Measurements from ENCODE around the gene IL6ST.
"Not testable (repeated sequence)": the region's sequence is repeated elsewhere in the genome, so short reads cannot be mapped to it uniquely, and the experiment has no call there.

IL6ST gene

GRCh38 chr5:56004874-56005273, 10.1 kb upstream of the IL6ST start:
- DNase-seq (ENCODE audit: low spot score): no peak

GRCh38 chr5:56003679-56004078, 8.9 kb upstream of the IL6ST start:
- no peak for DNase-seq (ENCODE audit: low spot score)

DNA sequence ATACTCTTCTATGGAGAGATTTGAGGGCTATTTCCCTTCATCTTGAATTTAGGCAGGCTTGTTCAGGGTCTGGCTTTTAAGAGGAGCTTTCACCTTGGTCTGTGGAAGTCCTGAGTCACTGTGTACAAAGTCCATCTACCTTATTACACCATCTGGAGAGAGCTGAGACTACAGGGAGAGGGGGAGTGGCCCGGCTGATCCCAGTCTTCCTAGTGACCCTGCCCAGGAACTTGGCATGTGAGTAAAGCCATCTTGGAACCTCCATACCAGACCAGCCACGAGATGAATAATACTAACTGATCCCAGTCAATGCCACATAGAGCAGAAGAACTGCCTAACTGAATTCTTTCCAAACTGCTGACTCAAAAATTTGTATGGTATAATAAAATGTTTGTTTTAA, 8.4 kb upstream of the IL6ST start:
- no peak for DNase-seq (ENCODE audit: low spot score)

DNA sequence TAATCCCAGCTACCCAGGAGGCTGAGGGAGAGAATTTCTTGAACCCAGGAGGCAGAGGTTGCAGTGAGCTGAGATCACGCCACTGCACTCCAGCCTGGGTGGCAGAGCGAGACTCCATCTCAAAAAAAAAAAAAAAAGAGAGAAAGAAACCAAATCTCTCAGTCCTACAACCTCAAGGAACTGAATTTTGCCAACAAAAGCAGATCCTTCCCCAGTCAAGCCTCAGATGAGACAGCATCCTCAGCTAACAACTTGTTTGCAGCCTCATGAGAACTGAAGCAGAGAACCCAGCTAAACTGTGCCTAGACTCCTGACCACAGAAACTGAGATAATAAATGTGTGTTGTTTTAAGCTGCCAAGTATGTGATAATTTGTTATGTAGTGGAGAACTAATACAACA, 7.5 kb upstream of the IL6ST start:
- no peak for DNase-seq (ENCODE audit: low spot score)

DNA sequence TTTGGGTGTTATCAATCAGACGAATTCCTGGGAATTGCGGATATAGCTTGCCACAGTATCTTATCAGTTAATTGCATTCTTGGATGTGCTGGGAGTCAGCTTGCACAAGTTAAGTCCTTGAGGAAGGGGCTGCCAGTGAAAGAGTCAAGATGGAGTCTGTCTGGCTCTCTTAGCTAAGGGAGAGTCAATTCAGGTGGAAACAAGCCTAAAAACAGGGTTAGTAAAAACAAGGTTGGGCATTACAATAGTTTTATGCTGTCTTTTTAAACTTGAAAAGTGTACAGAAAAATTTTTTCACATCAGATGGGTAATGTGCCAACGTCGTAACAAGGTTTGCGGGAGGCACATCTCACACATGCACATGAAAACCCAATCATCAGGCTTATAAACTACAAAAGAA, 5.5 kb upstream of the IL6ST start:
- not testable (repeated sequence) for DNase-seq (ENCODE audit: low spot score)

- no peak for DNase-seq (ENCODE audit: low spot score)
Measured at GRCh38 chr5:55998966-55999365, 4.2 kb upstream of the IL6ST start.

DNA sequence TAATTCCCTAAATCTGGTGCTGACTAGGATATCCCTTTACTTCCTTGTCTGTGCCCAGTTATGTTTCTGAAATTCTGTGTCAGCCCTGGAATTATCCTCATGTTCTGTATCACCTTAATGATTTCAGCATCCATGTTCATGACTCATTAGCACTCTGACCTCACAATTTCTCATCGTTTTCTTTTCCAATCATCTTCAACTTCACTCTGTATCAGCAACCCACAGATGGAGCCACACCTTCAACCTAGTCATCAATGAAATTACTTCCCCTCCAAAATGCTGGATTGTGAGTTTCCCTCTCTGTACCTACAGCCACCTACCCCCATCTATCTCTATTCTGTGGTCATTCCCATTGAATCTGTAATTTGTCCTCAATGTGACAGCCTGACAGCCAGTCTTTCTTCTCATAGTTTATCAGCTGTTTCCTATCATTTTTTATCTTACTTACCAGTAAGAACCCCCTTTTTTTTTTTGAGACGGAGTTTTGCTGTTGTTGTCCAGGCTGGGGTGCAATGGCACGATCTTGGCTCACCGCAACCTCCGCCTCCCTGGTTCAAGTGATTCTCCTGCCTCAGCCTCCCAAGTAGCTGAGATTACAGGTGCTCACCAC, 3.1 kb upstream of the IL6ST start:
- DNase-seq (ENCODE audit: low spot score): no peak

DNA sequence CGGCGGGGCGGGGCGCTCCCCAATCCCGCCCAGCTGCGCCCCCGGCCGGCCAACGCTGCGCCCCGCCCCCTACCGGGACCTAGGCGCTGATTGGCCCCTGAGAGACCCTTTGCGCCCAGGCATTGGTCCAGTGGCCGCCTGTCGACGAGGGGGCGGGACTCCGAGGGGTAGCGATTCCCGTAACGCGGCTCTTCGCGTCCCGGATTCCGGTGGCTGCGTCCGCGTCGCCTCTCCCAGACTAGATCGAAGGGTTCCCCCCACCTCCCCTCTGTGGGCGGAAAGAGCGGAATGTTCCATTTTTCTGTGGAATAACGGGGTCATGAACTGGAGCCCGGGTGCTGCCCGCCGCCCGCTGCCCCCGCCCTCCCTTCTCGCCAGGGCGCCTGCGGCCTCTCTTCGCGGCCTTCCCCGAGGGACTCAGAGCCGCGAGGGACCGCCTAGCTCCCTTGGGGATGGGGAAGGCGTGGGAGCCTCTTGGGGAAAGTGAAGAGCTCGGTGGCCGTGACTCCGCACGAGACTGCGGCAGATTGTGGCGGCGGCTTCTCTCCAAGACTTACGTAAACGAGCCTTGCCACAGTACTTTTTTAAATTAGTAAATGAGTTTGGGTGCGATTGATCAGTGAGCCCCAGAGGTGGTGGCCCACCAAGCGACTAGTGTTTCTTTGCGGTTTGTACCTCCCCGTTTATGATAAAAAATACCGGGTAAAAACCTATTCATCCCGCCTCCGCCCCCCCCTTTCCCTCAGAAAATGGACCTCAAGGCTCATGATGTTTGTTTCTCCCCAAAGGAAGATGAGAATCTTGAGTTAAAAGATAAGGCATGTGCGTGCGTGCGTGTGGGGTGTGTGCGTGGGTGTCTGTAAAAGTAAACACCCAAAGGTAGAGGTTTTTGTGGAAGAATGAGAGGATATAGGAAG, 493 bp upstream of the IL6ST start:
- peak; percentile 96 for DNase-seq (ENCODE audit: low spot score)

- DNase-seq (ENCODE audit: low spot score): no peak
Measured at GRCh38 chr5:55993731-55994494, 850 bp downstream of the IL6ST start.

- no peak for DNase-seq (ENCODE audit: low spot score)
Measured at GRCh38 chr5:55993013-55993412, 1.8 kb downstream of the IL6ST start.

DNA sequence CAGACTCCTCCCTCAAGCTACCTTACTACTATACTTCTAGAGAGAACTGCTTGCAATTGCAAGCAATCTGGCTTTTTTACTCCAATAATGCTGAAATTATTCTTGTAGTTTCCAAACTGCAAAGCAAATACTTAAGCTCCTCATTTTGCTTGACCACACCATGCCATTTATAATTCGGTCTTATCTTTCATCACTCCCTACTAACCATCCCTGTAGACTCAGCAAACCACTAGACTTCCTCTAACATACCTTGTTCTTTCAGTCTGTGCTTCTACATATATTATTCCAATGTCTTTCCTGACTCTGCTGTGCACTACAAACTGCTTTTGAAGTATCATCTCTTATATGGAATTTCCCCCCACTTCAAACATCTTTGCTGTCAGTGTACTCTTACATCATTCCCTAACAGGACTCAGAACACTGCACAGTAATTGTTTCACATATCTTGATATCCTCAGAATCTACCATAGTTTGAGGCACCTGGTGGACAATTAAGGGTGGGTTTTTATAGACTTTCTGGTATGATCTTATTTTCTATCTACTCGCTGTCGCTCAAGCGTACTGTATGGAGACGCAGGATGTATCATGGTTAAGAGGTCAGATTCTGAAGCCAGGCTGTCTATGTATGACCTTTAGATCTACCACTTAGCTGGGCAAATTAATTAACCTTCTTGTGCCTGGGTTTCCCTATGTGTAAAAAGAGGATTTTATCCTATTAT, 2.8 kb downstream of the IL6ST start:
- no peak for DNase-seq (ENCODE audit: low spot score)

GRCh38 chr5:55990895-55991294, 3.9 kb downstream of the IL6ST start:
- not testable (repeated sequence) for DNase-seq (ENCODE audit: low spot score)

- DNase-seq (ENCODE audit: low spot score): no peak
Measured at GRCh38 chr5:55989860-55990259, 4.9 kb downstream of the IL6ST start.

DNA sequence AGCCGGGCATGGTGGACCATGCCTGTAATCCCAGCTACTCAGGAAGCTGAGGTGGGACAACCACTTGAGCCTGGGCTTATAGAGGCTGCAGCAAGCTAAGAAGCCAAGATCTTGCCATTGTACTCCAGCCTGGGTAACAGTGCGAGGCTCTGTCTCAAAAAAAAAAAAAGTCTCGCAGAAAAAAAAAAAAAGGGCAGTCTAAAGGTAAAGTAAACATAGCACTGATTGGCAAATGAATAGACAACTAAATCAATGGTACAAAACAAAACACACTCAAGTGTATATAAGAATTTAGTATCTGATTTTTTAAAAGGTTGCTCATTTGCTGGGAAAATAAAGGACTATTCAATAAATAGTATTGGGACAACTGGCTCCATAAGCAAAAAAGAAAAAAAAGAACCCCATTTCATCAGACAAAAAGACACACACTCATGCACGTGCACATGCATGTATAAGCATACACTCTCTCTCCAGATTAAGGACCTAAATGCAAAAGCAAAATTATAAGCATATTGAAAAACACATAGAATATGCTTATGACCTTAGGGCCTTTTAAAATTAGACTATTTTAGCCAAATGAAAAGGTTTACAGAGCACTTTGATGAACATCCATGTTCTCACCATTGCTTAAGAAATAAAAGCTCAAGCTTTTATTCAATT, 5.7 kb downstream of the IL6ST start:
- no peak for DNase-seq (ENCODE audit: low spot score)

DNA sequence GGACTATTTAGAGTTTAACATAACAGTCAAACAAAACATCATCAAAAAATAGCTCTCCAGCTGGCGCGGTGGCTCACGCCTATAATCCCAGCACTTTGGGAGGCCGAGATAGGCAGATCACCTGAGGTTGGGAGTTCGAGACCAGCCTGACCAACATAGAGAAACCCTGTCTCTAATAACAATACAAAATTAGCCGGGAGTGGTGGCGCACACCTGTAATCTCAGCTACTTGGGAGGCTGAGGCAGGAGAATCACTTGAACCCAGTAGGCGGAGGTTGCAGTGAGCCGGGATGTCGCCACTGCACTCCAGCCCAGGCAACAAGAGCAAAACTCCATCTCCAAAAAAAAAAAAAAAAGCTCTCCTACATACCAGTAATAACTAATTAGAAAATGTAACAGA, 6.3 kb downstream of the IL6ST start:
- DNase-seq (ENCODE audit: low spot score): not testable (repeated sequence)

DNA sequence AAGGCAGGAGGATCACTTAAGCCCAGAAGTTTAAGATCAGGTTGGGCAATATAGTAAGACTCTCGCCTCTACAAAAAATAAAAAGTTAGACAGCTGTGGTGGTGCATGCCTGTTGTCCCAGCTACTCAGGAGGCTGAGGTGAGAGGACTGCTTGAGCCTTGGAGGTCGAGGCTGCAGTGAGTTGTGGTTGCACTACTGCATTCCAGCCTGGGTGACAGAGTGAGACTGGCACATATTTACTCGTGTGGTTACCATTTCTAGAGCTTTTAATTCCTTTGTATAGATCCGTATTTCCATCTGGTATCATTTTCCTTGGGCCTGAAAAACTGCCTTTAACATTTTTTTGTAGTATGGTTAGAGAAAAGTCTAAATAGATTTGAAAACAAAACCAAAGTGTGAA, 7.8 kb downstream of the IL6ST start:
- no peak for DNase-seq (ENCODE audit: low spot score)

DNA sequence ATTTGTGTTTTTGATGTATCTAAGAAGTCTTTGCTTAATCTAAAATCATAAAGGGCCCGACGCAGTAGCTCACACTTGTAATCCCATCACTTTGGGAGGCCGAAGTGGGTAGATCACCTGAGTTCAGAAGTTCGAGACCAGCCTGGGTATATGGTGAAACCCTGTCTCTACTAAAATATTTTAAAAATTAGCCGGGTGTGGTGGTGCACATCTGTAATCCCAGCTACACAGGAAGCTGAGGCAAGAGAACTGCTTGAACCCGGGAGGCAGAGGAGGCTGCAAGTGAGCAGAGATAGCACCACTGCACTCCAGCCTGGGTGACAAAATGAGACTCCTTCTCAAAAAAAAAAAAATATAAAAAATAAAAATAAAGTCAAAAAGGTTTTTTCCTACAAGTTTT, 9.6 kb downstream of the IL6ST start:
- DNase-seq (ENCODE audit: low spot score): no peak

DNA sequence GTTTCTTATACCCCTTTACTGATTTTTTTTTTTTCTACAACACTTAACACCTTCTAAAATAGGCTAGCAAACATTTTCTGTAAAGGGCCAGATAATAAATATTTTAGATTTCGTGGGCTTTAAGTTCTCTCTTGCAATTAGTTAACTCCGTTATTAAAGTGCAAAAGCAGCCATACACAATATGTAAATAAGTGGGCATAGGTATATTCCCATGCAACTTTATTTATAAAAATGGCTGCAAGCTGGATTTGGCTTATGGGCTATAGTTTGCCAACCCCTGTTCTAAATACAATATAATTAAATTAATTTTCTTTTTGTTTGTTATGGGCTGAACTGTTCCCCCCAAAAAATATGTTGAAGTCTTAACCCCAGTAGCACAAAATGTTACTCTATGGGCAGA, 10.8 kb downstream of the IL6ST start:
- no peak for DNase-seq (ENCODE audit: low spot score)

- no peak for DNase-seq (ENCODE audit: low spot score)
Measured at GRCh38 chr5:55982957-55983381, 11.8 kb downstream of the IL6ST start.

- DNase-seq (ENCODE audit: low spot score): no peak
Measured at GRCh38 chr5:55973296-55973695, 21.5 kb downstream of the IL6ST start.

GRCh38 chr5:55969956-55970355, 24.8 kb downstream of the IL6ST start:
- no peak for DNase-seq (ENCODE audit: low spot score)

All from SK-N-DZ (cell line).